Adipose tissue (tissue), 3 donors: Measurements from ENCODE around the gene UBE2E2. TPM values are rescaled to one million over a fixed set of nuclear protein-coding genes. Genes with fewer than 3 reads are reported as not detected.

Experiments
- H3K27ac ChIP-seq: one replicate; pipeline ENCODE4 v1.5.1; 2013; ENCODE audit warnings: low read depth, low read length
- WGBS, 3 donors: extraction: QIAGEN DNeasy Blood & Tissue Kit; methylation state at CpG; one replicate each; pipeline ENCODE4 v1.1.7; 2013; 5-methylcytosine and 5-hydroxymethylcytosine counted together
- polyA plus RNA-seq, 3 donors: library from polyadenylated mRNA; stranded (reverse); fragments of 200-250 nt; gene quantifications; one replicate each; pipeline ENCODE4 v1.2.3, GENCODE V29; 2013
- donor health status: healthy with polysubstance abuse.
- donor health status: Bipolar disorder and iron deficiency.
- donor health status: healthy.

The UBE2E2 gene
- polyA plus RNA-seq, 3 donors: 5.5 to 32.2 (median 24.3) TPM

DNA sequence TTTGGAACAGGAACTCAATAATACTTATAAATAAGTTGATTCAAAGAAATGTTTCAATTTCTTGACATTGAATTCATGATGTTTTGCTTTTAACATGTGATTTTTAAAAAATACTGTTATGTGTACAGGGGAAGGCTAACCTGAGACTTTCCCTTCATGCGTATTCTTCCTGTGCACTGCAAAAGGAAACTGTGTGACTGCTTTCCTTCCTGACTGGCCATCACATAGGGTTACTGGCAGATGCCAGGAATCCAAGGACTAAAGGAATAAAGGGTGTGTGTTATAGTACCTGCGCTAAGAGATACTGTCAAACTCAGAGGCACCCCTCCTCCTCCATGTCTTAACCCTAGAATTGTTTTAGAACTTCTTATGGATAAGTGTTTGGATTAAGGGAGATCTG, 236.0 kb downstream of the UBE2E2 start:
- 69 to 91% (median 79%) methylated on average over 2 of the region's 2 CpGs for WGBS, 3 donors
- no peak overlapping the region for H3K27ac ChIP-seq

DNA sequence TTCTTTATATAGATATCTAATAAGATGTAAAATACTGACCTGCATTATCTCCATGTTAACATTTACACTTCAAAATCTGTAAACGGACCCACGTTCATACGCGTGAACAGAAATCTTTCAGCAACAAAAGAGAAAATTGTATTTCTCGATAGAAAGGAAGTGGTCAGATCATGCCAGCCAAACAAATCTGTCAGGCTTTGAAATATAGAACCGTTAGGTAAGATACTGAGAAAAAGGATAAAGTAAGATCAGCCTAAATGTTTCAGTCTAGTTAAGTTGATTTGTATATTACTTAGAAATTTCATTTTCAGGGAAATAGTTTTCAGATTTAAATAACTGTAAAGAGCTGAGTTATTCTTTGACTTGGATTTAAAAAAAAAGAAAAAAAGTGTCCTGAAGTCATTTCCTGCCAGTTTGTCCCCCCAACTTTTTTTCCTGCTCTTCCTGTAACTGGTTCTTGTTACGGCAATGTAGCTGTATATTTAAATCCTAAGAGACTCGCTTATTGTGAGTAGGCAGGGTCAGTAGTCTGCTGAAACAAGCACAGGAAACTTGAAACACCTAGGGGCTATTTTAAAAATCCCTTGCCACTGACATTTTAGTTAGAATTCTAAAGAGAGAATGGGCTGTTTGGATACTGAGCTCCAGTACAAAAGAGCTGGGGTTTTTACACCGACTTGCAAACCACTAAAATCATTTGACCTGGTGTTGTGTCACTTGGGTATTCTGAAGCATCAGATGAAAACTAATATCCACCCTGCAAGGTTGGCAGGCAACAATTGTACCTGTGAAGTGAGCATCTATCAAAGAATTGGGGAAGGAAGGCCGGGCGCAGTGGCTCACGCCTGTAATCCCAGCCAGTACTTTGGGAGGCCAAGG, 237.5 kb downstream of the UBE2E2 start:
- H3K27ac ChIP-seq: no peak overlapping the region
- 57 to 80% (median 62%) methylated on average over 12 of the region's 12 CpGs for WGBS, 3 donors

DNA sequence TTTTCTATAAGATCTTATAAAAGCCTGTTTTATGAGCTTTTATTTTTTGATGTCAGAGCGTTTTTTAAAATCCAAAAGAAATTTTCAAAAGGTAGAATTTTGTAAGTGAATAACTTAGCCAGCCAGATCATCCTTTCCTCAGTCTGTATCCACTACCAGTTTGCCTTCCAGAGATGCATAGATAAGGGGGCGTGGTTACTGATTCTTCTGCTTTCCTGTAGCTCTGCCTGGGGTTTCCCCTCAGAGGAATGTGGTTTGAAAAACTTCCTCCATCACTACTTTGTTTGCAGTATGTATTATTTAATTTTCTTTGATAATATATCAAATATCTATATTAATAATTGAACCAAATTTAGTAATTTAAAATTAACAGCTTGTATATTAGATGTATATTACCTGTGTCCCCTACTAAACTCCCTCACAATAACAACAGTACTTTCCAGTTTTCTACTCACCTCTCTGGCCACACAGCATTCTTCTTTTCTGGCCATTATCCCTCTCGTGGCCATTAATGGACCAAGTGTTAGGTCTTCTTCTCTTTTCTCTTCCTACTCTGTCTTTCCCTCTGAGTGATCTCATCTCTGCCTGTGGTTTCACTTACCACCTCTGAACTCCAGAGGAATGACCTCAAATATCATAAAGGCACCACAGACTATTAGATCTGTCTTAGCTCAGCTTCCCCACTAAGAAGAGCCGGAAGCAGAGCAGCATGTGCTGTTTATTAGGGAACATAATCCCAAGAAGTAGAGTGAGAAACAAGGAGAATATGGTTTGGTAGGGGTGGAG, 239.7 kb downstream of the UBE2E2 start:
- no peak overlapping the region for H3K27ac ChIP-seq
- WGBS, 3 donors: 50 to 67% (median 53%) methylated on average over 4 of the region's 4 CpGs

DNA sequence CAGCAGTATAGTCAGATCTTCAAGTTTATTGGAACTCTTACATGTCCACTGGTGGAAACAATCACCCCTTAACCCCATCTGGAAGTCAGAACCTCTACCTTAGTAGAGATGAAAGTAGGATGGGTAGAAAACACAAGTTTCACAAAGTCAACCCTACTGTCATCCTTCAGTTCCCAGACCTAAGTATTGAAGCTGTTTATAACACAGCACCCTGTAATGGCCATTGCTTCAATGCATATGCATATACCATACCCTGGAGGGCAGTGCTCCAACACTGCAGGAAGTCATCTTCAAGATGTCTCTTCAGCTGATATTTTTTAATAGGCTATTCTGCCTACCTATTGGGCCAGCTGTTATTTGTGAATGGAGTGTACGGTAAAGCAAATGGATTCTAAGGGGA, 241.3 kb downstream of the UBE2E2 start:
- 91 to 100% (median 99%) methylated on average over 1 of the region's 1 CpG for WGBS, 3 donors
- no peak overlapping the region for H3K27ac ChIP-seq

DNA sequence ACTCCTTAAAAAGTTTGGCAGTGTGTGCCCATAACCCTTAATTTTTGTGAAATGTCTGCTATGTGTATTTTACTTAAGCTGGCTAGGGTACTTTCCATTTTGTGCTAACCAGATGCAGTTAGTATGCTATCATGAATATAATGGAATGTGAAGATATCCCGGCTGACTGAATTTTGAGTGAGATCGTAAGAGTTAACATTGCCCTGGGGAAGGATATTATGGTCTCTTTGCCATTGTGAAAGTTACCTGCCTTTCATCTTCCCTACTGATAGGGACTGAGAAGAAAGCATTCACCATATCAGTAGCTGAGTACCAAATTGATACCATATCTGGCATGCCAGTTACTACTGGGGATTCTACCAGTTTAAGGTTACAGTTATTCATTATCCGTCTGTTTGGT, 243.2 kb downstream of the UBE2E2 start:
- 85 to 94% (median 93%) methylated on average over 3 of the region's 3 CpGs for WGBS, 3 donors
- H3K27ac ChIP-seq: no peak overlapping the region

DNA sequence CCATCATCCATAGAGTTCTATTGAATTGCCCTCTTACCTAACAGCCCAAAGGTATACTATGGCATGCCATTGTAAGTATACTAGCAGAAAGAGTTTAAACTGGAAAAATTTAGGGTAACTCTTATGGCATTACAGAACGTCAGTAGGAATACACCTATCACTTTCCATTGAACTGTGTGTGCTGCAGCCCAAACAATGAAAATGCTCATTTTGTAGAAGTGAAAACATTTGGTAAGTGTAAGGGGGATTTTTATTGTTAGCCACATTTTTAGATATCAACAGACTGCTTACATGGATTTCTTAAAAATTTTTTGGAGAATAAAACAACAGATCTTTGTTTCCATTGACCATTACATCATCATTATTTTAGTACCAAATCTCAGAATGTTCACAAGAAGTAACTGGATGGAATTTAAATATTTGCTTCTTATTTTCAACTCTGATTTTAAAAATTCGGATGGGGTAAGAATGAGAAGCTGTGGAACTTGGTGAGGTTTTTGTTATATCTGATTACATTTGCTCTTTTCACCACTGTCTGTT, 245.9 kb downstream of the UBE2E2 start:
- 80 to 85% (median 85%) methylated on average over 2 of the region's 2 CpGs for WGBS, 3 donors
- no peak overlapping the region for H3K27ac ChIP-seq

DNA sequence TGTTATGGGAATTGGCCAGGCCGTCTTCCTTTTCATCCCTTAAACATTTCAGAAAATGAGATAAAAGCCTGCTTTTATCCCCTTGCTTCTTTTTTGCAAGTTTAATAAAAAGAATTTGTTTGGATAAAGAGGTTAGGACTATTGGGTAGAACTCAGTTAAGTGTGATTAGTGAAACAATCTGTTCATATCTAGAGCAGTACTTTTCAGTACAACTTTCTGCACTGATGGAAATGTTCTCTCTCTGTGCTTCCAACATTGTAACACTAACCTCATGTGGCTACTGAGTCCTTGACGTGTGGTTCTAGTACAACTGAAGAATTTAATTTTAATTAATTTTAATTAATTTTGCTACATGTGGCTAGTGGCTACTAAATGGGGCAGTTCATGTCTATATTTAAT, 246.9 kb downstream of the UBE2E2 start:
- 73 to 92% (median 82%) methylated on average over 2 of the region's 2 CpGs for WGBS, 3 donors
- no peak overlapping the region for H3K27ac ChIP-seq

DNA sequence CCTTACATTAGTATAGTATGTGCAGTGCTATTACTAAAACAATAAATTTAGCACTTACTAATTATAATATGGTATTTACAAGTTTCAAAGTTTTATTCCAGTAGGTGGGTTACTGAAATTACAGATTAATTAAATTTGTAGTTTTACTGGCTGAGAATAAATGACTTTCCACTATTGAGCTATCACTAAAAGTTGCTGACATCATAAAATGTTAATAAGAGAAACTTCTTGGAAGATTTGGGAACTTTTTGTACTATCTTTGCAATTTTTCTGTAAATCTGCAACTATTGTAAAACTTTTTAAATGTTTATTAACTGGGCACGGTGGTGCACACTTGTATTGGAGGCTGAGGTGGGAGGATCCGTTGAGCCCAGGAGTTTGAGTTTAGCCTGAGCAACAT, 247.7 kb downstream of the UBE2E2 start:
- H3K27ac ChIP-seq: no peak overlapping the region
- 95 to 99% (median 96%) methylated on average over 2 of the region's 2 CpGs for WGBS, 3 donors

DNA sequence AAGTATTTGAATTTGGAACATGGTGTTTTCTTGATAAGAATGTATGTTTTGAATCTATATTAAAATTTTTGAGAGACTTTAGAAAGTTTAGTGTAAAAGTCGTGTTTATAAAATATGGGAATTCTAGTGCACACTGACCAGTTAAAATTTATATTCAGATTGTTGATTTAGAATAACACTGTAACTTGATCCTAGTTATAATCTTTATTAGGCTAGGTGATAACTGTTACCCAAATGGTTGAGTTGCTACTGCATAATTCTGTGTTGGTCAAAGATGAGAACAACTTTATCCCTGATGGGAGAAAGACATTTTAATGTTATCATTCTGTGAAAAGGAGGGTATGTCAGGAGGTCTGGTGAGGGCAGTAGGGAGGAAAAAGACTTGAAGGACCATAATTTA, 249.3 kb downstream of the UBE2E2 start:
- 89 to 98% (median 95%) methylated on average over 1 of the region's 1 CpG for WGBS, 3 donors
- H3K27ac ChIP-seq: no peak overlapping the region

DNA sequence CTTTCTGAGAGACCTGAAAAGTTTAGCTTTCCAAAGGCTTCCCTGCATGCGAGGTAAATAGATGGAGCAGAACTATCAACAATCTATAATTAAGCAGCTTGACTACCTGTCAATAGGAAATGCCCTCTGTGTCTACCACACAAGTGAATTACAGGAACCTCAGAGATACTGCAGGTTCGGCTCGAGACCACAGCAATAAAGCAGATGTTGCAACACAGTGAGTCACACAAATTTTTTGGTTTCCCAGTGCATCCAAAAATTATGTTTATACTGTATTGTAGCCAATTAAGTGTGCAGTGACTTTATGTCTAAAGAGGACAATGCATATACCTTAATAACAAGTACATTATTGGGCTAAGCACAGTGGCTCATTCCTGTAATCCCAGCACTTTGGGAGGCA, 252.0 kb downstream of the UBE2E2 start:
- H3K27ac ChIP-seq: no peak overlapping the region
- 39 to 79% (median 40%) methylated on average over 3 of the region's 3 CpGs for WGBS, 3 donors

DNA sequence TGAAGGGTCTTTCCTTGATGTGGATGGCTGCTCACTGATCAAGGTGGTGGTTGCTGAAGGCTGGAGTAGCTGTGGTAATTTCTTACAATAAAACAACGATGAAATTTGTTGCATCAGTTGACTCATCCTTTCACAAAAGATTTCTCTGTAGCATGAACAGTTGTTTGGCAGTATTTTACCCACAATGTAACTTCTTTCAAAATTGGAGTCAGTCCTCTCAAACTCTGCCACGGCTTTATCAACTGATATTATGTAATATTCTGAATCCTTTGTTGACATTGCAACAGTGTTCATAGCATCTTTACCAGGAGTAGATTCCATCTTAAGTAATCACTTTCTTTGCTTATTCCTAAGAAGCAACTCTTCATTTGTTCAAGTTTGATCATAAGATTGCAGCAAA, 252.6 kb downstream of the UBE2E2 start:
- no peak overlapping the region for H3K27ac ChIP-seq
- 29 to 65% (median 37%) methylated on average over 2 of the region's 2 CpGs for WGBS, 3 donors

DNA sequence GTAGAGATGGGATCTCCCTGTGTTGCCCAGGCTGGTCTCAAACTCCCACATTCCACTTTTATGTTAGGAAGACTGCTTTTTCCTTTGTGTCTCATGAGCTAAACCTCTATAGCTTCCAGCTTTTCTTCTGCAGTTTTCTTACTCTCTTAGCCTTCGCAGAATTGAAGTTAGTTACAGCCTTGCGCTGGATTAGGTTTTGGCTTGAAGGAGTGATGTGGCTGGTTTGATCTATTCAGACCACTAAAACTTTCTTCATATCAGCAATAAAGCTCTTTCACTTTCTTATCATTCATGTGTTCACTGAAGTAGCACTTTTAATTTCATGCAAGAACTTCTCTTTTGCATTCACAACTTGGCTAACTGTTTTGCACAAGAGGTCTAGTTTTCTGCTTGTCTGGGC, 254.6 kb downstream of the UBE2E2 start:
- WGBS, 3 donors: 92 to 99% (median 98%) methylated on average over 2 of the region's 2 CpGs
- H3K27ac ChIP-seq: no peak overlapping the region

DNA sequence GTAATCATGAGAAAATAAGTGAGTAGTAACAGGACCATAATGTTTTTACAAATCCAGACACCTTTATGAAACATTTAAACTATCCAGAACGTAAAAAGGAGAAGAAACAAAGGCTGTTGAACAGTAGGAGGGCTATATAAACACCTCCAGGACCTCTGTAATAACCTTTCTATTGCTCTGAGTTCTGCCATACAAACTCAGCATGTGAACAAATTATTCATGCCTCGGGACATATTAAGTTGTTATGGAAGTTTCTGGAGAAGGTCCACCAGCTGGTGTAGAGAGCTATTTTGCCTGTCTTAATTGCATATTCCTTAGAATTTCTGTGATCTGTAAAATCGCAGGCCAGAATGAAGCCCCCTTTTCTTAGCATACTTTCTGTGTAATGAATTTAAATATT, 256.3 kb downstream of the UBE2E2 start:
- no peak overlapping the region for H3K27ac ChIP-seq
- WGBS, 3 donors: 79 to 87% (median 84%) methylated on average over 3 of the region's 3 CpGs

DNA sequence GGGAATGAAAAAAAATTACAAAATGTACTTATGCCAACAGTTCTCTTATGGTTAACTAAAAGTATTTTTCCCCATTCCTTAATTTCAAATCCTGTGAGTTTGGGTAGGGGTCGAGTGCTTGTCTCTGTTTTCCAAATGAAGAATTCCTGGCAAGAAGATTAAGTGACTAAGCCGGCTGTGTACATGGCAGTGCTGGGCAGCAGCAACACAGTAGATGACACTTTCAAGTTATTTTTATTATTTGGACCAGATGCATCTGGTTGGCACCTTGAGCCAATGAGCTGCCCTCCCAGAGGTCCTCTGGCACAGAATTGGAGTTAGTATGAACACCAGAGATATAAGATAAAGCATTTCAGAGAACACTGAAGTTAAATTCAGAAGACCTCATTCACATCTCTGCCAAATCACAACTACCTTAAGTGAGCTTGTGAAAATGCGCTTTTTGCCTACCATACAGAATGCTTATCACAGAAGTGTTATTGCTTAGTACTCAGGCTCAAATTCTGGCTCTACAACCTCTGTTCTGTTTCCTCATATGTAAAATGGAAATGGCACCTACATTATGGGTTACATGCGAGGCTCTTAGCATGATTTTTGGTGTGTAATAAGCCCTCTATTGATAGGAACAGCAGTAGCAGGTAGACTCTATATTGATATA, 256.9 kb downstream of the UBE2E2 start:
- WGBS, 3 donors: 77 to 85% (median 80%) methylated on average over 4 of the region's 4 CpGs

DNA sequence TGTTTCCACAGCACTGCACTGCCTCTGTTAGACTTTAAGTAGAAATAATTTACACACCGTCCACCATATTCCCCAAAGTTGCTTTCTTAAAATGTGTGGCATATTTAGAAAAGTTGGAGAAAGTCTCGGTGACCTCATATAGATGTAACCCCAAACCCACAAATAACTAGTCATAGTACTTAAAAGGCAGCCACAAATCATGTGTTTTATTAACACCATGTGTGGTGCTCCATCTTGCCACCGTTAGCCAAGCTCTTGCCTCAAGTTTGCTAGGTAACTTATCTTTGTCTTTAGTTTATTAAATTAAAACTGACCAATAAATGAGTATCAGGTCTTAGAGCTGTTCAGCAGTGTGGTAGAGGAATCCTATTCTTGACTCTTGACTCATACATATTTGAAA, 257.9 kb downstream of the UBE2E2 start:
- 92 to 96% (median 92%) methylated on average over 3 of the region's 3 CpGs for WGBS, 3 donors

More for the DNA sequence above, 256.9 kb downstream of the UBE2E2 start:
- H3K27ac ChIP-seq: no peak overlapping the region

DNA sequence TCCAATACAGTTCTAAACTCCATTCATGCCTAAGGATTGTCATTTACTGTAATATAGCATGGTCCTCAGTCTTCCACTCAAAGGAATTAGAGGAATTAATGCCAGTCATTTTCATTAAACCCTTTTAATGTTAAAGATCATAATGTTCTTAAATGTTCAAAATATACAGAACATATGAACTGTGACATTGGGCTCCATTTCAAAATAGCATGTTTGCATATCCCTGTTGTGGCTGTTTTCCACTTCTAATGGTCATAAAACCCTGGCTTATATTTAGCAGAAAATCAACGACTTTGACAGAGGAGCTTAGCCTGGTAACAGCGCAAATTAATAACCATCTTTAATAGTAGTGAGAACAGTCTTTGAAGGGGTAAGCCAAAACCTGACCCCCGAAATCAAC, 260.7 kb downstream of the UBE2E2 start:
- 84 to 89% (median 87%) methylated on average over 3 of the region's 3 CpGs for WGBS, 3 donors
- no peak overlapping the region for H3K27ac ChIP-seq

More for the DNA sequence above, 257.9 kb downstream of the UBE2E2 start:
- H3K27ac ChIP-seq: no peak overlapping the region

DNA sequence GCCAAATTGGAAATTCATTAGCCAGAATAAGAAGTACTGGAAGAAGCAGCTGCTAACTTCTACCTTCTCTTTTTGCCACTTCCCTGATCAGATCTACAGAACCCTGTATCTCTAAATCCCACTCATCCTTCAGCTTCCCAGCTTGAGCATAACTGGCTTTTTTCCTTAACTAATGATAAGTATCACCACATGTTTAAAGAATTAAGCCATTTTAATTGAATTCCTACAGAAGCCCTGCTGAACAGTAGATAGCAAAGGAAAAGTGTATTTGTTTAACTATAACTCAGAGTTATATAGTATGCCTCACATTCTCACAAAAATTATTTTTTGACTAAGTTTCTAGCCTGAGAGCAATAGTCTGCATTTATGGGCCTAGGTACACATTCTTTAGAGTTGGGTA, 262.4 kb downstream of the UBE2E2 start:
- H3K27ac ChIP-seq: no peak overlapping the region

DNA sequence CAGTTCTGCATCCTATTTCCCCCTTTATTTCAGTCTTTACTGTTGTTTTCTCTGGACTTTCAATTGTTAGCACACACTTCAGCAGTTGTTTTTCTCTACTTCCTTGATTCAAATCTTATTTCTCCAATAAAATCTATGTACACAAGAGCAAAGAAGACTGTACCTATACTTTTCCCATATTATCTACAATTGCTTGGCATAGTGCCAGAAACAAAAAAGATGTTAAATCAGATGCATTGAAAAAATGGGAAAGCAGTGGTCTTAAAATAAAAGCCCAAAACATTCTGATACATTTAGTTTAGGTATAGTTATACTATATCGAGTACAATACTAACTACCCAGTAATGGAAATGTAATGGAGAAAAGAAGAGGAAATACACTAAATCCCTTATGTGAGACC, 265.1 kb downstream of the UBE2E2 start:
- H3K27ac ChIP-seq: no peak overlapping the region
- 94 to 100% (median 100%) methylated on average over 1 of the region's 1 CpG for WGBS, 3 donors
